ENCODE measurements around the gene MRPL44. TPM values are rescaled to one million over a fixed set of nuclear protein-coding genes. Genes with fewer than 3 reads are reported as not detected.
A peak's percentile ranks its signal among the peaks of the same experiment; 100 is the strongest.

MRPL44 gene
- total and polyA plus RNA-seq, 2 of the 13 experiments (the other 11 are each of a cell fraction or from before 2014, with no cell fraction given) = 38.4 to 78.0 TPM

DNA sequence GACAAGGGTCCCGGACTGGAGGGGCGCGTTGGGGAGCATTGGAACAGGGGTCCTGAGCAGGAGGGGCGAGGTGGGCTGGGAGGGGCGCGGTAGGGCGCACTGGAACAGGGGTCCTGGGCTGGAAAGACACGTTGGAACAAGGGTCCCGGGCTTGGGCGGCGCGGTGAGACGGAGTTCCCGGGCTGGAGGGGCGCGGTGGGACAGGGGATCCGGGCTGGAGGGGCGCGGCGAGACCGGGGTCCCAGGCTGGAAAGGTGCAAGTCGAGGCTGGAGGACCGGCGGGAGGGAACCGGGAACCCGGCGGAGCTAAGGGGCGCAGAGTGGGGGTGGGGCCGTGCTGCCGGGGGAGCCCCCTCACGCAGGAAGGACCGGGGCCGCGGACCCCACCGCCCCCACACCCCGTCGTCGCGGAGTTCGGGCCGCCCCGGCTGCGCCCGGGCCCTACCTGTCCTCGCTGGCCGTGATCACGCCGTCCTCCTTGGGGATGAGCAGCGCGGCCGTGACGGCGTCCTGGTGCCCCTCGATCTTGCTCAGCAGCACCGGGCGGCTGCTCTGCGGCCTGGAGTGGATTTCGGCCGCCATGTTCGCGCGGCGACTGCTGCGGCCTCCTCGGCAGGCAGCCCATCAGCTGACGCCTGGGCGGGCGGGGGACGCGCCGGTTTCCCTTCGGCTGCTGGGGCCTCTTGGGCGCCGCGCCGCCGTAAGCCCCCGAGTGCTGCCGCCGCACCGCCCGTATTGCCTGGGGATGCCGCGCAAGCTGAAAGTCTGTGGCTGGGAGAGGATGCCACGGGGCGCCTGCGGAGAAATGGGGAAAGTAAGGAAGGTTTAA, 12.3 kb upstream of the MRPL44 start, which contains the start of gene WDFY1 (continued):
- TF ChIP-seq SIN3A (IDR thresholded peaks at IDR 0.05; ENCODE audit: borderline replicate concordance, low read depth, low read length) (peak; percentile 95; the same call in 1 of the 2 replicates), ATRX (CRISPR knock-in tag; IDR thresholded peaks at IDR 0.05; ENCODE audit: borderline replicate concordance) (peak; percentile 73; the same call in 1 of the 2 replicates), HCFC1 (IDR thresholded peaks at IDR 0.05; ENCODE audit: low read depth, low read length) (no peak; the same call in 1 of the 2 replicates), NR2F2 (IDR thresholded peaks at IDR 0.05; ENCODE audit: borderline replicate concordance, low read depth) (no peak; the same call in 1 of the 2 replicates), STAT5B (CRISPR knock-in tag; IDR thresholded peaks at IDR 0.05) (peak; percentile 97), SP4 (CRISPR knock-in tag; IDR thresholded peaks at IDR 0.05) (peak; percentile 77; the same call in 1 of the 2 replicates), GPN1 (CRISPR knock-in tag; IDR thresholded peaks at IDR 0.05; ENCODE audit: borderline replicate concordance) (no peak), ZNF451 (CRISPR knock-in tag; IDR thresholded peaks at IDR 0.05) (0 out of 2 replicates have a peak, but pooled peaks have one; percentile 34), ZNF792 (CRISPR knock-in tag; IDR thresholded peaks at IDR 0.05) (peak; percentile 92), ELF3 (CRISPR knock-in tag; IDR thresholded peaks at IDR 0.05) (peak; percentile 82; the same call in 1 of the 2 replicates), FOXA3 (CRISPR knock-in tag; IDR thresholded peaks at IDR 0.05) (peak; percentile 80), ZNF572 (CRISPR knock-in tag; IDR thresholded peaks at IDR 0.05) (no peak), ZFY (CRISPR knock-in tag; IDR thresholded peaks at IDR 0.05) (peak; percentile 99), ZNF124 (CRISPR knock-in tag; IDR thresholded peaks at IDR 0.05) (peak; percentile 95), ZNF644 (CRISPR knock-in tag; IDR thresholded peaks at IDR 0.05; ENCODE audit: low read depth) (0 out of 2 replicates have a peak, but pooled peaks have one; percentile 64), HDAC1 (CRISPR knock-in tag; IDR thresholded peaks at IDR 0.05) (peak; percentile 95)
- TF ChIP-seq, protein P1, sequence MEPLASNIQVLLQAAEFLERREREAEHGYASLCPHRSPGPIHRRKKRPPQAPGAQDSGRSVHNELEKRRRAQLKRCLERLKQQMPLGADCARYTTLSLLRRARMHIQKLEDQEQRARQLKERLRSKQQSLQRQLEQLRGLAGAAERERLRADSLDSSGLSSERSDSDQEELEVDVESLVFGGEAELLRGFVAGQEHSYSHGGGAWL (CRISPR knock-in tag; IDR thresholded peaks at IDR 0.05) = peak; percentile 99
- TF ChIP-seq, protein P2, sequence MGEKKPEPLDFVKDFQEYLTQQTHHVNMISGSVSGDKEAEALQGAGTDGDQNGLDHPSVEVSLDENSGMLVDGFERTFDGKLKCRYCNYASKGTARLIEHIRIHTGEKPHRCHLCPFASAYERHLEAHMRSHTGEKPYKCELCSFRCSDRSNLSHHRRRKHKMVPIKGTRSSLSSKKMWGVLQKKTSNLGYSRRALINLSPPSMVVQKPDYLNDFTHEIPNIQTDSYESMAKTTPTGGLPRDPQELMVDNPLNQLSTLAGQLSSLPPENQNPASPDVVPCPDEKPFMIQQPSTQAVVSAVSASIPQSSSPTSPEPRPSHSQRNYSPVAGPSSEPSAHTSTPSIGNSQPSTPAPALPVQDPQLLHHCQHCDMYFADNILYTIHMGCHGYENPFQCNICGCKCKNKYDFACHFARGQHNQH (CRISPR knock-in tag; IDR thresholded peaks at IDR 0.05) = peak; percentile 97
- TF ChIP-seq, protein P3, sequence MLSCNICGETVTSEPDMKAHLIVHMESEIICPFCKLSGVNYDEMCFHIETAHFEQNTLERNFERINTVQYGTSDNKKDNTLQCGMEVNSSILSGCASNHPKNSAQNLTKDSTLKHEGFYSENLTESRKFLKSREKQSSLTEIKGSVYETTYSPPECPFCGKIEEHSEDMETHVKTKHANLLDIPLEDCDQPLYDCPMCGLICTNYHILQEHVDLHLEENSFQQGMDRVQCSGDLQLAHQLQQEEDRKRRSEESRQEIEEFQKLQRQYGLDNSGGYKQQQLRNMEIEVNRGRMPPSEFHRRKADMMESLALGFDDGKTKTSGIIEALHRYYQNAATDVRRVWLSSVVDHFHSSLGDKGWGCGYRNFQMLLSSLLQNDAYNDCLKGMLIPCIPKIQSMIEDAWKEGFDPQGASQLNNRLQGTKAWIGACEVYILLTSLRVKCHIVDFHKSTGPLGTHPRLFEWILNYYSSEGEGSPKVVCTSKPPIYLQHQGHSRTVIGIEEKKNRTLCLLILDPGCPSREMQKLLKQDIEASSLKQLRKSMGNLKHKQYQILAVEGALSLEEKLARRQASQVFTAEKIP (CRISPR knock-in tag; IDR thresholded peaks at IDR 0.05; ENCODE audit: borderline replicate concordance) = no peak
- TF ChIP-seq, protein P4, sequence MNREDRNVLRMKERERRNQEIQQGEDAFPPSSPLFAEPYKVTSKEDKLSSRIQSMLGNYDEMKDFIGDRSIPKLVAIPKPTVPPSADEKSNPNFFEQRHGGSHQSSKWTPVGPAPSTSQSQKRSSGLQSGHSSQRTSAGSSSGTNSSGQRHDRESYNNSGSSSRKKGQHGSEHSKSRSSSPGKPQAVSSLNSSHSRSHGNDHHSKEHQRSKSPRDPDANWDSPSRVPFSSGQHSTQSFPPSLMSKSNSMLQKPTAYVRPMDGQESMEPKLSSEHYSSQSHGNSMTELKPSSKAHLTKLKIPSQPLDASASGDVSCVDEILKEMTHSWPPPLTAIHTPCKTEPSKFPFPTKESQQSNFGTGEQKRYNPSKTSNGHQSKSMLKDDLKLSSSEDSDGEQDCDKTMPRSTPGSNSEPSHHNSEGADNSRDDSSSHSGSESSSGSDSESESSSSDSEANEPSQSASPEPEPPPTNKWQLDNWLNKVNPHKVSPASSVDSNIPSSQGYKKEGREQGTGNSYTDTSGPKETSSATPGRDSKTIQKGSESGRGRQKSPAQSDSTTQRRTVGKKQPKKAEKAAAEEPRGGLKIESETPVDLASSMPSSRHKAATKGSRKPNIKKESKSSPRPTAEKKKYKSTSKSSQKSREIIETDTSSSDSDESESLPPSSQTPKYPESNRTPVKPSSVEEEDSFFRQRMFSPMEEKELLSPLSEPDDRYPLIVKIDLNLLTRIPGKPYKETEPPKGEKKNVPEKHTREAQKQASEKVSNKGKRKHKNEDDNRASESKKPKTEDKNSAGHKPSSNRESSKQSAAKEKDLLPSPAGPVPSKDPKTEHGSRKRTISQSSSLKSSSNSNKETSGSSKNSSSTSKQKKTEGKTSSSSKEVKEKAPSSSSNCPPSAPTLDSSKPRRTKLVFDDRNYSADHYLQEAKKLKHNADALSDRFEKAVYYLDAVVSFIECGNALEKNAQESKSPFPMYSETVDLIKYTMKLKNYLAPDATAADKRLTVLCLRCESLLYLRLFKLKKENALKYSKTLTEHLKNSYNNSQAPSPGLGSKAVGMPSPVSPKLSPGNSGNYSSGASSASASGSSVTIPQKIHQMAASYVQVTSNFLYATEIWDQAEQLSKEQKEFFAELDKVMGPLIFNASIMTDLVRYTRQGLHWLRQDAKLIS (CRISPR knock-in tag; IDR thresholded peaks at IDR 0.05) = 0 out of 2 replicates have a peak, but pooled peaks have one; percentile 75

Data from HepG2 (cell line).